Esophagus squamous epithelium (tissue), 4 donors: ENCODE results near the gene PRKCB.

Experiments
- POLR2A ChIP-seq, 4 donors: fragments of 450-650 bp; IDR thresholded peaks; one replicate each; pipeline ENCODE4 v1.6.1; 2017; ENCODE audit warnings: antibody characterized with exemption in 4 of 4, mild to moderate bottlenecking in 4 of 4, moderate library complexity in 3 of 4
- TF ChIP-seq, protein P1 (sequence below), 6 experiments: fragments of 450-650 bp in 4 of 6; fragments of 200-600 bp in 2 of 6; sonication (generic) in 2 of 6; IDR thresholded peaks; one replicate each; pipeline ENCODE4 v1.5.1; 2016 to 2019; ENCODE audit warnings: antibody characterized with exemption in 6 of 6, mild to moderate bottlenecking in 4 of 6, moderate library complexity in 4 of 6

DNA sequence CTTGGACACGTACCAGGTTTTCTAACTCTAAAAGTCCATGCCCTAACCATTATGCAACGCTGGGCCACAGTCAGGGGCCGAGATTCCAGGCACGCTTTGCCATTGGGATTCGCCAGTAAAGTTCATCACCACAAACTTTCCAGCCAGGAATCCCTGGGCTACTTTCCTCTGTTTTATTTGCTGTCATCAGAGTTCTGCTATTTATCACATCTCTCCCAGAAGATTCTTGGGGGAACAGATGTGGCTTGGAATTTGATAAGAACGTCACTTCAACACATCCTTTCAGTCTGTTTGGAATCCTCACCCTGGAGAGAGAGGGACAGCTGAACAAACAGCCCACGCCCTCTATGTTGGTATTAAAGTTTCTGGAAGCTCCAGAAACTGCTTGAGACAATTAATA lies 310.7 kb downstream of the PRKCB start:
- no peak for TF ChIP-seq POLR2A (IDR thresholded peaks at IDR 0.05)
- TF ChIP-seq, protein P1, sequence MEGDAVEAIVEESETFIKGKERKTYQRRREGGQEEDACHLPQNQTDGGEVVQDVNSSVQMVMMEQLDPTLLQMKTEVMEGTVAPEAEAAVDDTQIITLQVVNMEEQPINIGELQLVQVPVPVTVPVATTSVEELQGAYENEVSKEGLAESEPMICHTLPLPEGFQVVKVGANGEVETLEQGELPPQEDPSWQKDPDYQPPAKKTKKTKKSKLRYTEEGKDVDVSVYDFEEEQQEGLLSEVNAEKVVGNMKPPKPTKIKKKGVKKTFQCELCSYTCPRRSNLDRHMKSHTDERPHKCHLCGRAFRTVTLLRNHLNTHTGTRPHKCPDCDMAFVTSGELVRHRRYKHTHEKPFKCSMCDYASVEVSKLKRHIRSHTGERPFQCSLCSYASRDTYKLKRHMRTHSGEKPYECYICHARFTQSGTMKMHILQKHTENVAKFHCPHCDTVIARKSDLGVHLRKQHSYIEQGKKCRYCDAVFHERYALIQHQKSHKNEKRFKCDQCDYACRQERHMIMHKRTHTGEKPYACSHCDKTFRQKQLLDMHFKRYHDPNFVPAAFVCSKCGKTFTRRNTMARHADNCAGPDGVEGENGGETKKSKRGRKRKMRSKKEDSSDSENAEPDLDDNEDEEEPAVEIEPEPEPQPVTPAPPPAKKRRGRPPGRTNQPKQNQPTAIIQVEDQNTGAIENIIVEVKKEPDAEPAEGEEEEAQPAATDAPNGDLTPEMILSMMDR (IDR thresholded peaks at IDR 0.05), result no peak
